HG03442 (cell line): Measurements from ENCODE around the gene COLEC11.
"Not testable (repeated sequence)": the region's sequence is repeated elsewhere in the genome, so short reads cannot be mapped to it uniquely, and the experiment has no call there.

Source experiments
- ATAC-seq: cut with Tn5 transposase; IDR thresholded peaks from one replicate; pipeline ENCODE4 v1.9.1; 2021; ENCODE audit warnings: mild to moderate bottlenecking, moderate library complexity; ENCODE audit not compliant: unreplicated experiment

The COLEC11 gene

GRCh38 chr2:3619661-3620060, 24.7 kb downstream of the COLEC11 start:
- ATAC-seq: not testable (repeated sequence)

DNA sequence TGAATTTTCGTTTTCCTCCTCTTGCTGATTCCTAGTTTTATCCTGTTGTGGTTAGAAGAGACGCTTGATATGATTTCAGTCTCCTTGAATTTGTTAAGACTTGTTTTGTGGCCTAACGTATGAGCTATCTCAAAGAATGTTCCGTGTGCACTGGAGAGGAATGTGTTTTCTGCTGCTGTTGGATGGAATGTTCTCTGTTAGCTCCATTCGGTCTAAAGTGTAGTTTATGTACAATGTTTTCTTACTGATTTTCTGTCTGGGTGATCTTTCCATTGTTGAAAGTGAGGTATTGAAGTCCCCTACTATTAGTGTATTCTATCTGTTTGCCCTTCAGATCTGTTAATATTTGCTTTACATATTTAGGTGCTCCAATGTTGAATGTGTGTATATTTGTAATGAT, 25.9 kb downstream of the COLEC11 start:
- no peak for ATAC-seq

GRCh38 chr2:3622967-3623366, 28.1 kb downstream of the COLEC11 start:
- ATAC-seq: no peak

DNA sequence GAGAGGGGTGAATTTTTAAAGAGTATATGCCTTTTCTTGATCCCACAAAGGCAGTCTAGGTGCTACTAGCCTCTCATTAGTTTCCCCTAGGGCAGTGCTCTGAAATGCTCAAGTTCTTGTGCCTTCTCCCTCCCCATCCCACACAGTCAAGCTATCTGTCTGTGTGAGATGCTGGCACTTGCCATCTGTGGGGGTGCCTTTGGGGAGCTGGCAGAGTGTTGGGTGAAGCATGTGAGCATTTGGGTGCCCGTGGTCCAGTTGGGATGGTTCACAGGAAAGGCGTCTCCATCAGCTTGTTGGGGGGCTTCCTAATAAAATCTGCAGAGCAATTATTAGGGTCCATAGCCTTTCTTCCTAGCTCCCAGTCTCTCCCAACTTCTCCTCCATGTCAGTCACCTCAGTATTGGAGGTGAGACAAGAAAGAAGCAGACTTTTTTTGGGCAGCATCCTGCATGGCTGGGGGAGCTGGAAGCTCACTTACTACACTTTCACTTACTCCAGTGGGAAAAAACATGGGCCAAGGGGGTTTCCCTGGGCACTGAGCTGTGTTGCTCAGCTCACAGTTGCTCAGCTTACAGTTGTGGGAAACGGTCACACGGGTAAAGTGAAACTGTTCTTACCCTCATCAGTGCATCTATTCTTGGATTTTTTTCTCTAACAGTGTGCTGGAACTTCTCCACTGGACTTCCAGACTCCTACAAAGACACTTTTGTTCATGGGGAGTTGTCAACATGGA, 29.3 kb downstream of the COLEC11 start:
- ATAC-seq: peak; percentile 78

DNA sequence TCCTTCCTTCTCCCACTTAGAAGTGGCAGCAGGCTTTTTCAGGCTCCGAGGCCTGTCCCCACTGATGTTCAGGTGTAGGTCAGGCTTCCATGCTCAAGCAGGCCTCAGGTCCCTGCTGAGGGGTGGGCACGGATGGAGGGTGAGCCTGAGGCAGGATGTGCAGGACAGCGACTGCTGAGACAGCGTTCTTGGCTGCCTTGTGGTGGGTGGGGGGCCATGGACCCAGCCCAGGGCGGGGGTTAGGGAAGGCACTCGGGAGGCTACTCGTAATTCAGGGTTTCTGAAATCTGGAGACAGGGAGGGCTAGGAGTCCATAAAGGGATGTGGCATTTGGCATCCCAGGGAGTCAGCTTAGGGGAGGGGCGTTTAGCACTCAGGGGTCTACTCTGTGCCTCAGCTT, 30.3 kb downstream of the COLEC11 start:
- ATAC-seq: no peak

- ATAC-seq: no peak
These were observed 31.4 kb downstream of the COLEC11 start for GRCh38 chr2:3626118-3626811.

DNA sequence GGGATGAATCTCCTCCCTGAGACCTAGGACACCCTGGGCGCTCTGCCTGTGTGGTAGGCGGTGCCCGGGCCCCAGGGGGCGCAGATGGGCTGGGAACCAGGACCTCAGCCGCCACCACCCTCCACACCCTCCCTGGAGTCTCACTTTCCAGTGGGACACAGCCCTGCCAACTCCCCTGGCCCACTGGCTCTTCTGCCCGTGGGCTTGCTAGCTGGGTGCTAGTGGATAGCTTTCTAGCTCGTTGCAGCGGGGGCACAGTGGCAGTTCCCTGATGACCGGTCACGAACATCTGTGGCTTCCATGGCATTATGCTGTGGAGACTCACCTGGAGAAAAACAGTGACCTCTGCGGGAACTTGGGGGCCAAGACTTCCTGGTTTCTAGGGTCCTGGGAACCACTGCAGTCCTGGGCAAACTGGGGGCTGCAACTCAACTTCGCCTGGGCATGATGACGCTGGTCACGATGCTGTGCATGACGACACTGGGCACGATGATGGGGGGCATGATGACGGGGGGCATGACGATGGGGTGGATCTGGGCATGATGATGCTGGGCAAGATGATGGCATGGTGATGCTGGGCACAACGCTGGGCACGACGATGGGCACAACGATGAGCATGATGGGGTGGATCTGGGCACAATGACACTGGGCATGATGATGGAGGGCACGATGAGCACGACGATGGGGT, 32.0 kb downstream of the COLEC11 start:
- no peak for ATAC-seq

GRCh38 chr2:3627500-3628100, 32.7 kb downstream of the COLEC11 start:
- no peak for ATAC-seq

DNA sequence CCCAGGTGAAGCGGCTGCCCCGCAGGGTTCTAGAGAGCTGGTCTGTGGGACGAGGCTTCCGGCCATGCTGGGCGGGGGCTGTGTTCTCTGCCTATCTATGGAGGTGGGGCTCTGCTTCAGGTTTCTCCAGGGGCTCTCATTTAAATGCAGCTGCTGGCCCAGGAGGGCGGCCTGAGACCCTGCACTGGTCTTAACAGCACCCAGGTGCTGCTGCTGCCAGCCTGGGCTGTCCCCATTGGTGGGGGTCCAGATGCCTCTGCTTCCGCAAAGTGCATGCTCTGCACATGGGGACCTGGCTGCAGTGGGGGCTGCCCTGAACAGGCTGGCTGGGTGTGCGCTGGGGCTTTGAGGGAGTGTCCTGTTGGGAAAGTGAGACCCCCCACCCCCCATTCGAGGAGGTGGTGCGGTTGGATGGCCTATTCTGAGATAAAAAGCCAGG, 33.3 kb downstream of the COLEC11 start:
- no peak for ATAC-seq

DNA sequence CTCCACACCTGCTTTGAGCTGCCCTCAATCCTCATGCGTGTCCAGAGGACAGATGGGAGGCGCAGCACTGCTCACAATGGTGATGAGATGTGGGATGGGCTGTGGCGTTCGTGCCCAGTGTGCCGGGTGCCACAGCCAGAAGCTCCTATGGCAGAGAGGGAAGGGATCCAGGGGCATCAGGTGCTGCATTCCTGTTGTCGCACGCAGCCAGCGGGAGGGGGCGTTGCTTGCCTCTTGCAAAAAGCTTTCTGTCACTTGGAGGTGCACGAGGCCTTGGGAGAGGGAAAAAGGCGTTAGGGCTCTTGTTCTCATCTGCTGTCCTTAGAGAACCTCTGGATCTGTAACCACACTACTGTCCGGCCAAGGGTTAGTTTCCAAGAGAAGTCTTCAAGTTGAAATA, 33.9 kb downstream of the COLEC11 start:
- ATAC-seq: no peak

DNA sequence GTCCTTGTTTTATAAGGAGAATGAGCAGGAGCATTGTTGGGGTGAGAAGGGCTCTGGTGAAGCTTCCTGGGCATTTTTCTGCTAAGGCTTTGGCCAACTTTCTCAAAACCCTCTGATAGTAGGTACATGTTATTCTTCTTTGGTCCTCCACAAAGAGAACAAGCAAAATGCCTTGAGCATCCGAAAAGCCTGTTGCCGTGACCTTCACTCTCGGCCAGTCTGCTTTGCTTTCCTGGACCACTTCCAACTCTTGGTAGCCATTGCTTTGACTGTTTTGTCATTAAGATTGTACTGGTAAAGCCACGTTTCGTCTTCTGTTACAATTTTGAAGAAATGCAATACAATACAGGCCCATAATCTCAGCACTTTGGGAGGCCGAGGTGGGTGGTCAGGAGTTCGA, 35.7 kb downstream of the COLEC11 start:
- ATAC-seq: no peak

GRCh38 chr2:3631161-3631850, 36.4 kb downstream of the COLEC11 start:
- no peak for ATAC-seq

DNA sequence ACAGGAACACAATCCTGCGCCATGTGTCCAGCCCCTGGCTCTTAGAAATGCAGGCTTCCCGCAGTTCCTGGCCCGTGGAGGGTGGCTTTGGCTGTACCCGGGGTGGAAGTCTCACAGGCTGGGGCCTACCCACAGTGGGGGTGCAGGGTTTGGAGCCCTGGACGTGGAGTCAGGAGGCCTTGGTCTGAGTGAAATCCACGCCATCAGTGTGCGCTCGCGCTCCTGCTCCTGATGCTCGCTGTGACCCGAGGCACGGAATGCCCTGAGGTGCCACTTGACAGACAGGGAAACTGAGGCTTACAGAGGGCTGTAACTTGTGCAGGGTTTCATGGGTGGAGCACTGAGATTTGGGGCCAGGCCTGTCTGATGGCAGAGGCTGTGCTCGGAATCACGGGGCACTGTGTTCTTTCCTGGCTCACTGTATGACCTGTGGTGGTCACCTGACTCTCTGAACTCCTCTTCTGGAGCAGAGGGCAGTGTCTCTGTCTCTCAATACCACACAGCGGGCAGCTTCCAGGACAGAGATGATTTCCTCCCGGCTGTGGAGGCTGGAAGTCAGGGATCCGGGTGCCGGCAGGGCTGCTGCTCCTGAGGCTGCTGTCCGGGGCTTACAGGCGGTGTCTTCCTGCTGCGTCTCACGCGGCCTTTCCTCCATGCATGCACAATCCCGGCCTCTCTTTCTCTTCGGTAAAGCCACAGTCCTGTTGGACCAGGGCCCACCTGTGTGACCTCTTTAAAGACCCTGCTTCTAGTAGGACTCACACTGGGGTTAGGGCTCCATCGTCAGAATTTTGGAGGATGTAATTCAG, 37.1 kb downstream of the COLEC11 start:
- ATAC-seq: no peak

- no peak for ATAC-seq
These were observed 38.4 kb downstream of the COLEC11 start for GRCh38 chr2:3633089-3633981.

DNA sequence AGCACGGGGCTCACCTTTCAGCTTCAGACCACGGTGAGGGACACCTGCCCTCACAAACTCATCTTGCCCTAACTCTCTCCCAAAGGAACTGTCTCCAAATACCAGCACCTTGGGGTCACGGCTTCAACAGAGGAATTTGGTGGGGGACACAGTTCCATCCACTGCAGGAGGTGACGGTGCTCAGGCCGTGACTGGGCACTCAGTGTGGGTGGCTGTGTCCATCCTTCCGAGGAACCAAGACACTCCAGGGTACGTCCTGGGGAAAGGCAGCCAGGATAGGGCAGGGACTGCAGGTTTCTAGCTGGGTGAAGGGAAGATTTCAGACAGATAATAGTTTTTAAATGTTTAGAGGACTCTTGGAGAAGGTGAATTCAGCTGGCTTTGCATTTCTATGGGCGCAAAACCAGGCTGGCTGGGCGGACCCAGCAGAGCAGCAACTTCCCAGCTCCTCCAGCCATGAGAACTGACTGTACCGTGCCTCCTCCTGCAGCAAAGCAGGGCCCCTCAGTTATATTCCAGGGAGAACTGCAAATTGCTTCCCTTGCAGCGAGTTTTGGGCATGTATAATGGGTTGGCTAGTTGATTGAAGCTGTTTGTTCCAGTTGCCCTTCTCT, 39.2 kb downstream of the COLEC11 start:
- ATAC-seq: no peak

DNA sequence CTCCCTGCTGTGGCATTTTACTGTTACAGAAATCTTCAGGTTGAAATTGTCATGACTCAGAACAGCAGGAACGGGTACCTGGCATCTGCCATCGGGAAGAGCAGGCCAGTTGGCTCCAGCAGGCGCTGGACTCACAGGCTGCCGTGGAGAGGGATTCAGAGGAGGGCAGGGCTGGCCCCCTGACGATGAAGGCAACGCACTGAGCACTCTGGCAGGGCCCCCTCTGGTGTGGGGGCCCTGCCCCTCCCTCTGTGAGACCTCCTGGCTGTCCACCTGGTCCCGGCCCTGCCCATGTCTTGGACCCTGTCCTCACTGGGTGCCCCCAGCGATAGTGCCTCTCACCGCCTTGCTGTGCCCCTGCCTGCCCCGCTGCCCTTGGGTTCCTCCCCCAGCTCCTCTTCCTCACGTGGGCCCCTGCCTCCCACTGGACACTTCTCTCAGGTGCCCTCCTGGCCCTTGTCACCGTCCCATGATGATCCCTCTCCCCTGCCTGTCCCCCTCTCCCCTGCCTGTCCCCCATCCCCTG, 39.7 kb downstream of the COLEC11 start:
- ATAC-seq: no peak

DNA sequence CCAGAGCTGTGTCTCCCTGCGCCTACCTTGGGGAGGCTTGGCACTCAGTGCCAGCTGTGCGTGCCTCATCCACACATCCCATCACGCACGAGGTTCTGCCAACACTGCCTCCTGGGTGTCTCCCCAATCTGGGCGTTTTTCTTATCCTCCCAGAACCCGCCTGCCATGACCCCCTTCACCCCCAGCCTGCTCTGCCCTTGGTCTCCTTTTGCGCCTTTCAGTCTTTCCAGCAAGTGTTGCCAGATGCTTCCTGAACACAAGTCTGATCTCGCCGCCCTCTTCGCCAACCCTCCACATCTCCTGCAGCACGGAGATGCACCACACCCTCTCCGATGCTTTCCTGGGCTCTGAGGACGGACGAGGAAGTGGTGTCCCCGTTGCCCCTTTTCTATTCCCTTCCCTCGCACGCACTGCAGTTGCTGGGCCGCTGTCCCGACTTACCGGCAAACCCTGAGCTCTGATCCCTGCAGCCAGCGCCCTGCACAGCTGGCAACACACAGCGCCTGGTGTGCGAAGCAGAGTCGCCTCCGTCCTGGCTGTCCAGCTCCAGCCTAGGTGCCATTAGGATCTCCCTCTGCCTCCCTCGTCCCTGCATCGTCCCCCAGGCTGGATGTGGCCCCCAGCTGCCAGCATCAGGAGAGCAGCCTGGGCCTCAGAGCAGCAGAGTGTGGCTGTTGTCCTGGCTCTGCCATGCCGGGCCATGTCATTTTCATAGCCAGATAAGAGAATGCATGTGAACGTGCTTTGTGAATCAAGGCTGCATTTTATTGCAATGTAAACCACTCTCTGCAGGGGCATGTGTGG, 40.5 kb downstream of the COLEC11 start:
- ATAC-seq: no peak

DNA sequence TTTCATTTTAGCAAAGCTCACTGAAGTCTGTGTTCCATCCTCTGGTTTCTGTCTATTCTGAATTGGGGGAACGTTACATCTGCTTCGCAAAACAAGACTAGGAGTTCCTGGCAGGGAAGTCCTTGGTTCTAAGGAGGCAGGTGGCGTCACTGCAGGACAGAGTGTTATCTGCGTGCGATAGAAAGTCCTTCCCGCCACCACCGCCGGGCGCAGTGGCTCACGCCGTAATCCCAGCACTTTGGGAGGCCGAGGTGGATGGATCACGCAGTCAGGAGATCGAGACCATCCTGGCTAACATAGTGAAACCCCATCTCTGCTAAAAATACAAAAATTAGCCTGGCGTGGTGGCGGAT, 41.0 kb downstream of the COLEC11 start:
- ATAC-seq: not testable (repeated sequence)
